Sigmoid colon (tissue), 7 donors: ENCODE results near the gene NTNG2. TPM values are rescaled to one million over a fixed set of nuclear protein-coding genes. Genes with fewer than 3 reads are reported as not detected.

Source experiments
- DNase-seq: peaks from one replicate; pipeline ENCODE4 v3.0.0-alpha.2; 2019
- H3K27ac ChIP-seq, 4 donors: fragments of 200-600 bp; sonication (generic); one replicate each; pipeline ENCODE4 v1.5.1; 2016 to 2019; ENCODE audit warnings: mild to moderate bottlenecking in 1 of 4
- H3K27me3 ChIP-seq, 3 donors: fragments of 200-600 bp; sonication (generic); one replicate each; pipeline ENCODE4 v1.5.1; 2019; ENCODE audit warnings: mild to moderate bottlenecking in 1 of 3
- H3K36me3 ChIP-seq, 4 donors: fragments of 200-600 bp; sonication (generic); one replicate each; pipeline ENCODE4 v1.5.1; 2016 to 2019
- H3K4me1 ChIP-seq, 4 donors: fragments of 200-600 bp; sonication (generic); one replicate each; pipeline ENCODE4 v1.5.1; 2017 to 2019
- H3K4me3 ChIP-seq, 4 donors: fragments of 200-600 bp; sonication (generic); one replicate each; pipeline ENCODE4 v1.5.1; 2017 to 2019; ENCODE audit warnings: mild to moderate bottlenecking in 2 of 4, moderate library complexity in 1 of 4
- H3K9me3 ChIP-seq, 4 donors: fragments of 200-600 bp in 3 of 4; sonication (generic) in 3 of 4; one replicate each; pipeline versions ENCODE4 v1.5.1 to v1.6.1; 2013 to 2019
- CTCF ChIP-seq, 4 experiments: fragments of 450-650 bp in 3 of 4; fragments of 200-600 bp in 1 of 4; IDR thresholded peaks; one replicate each; pipeline ENCODE4 v1.5.1; 2016 to 2019; ENCODE audit warnings: antibody characterized with exemption in 4 of 4, mild to moderate bottlenecking in 3 of 4, moderate library complexity in 2 of 4
- EP300 ChIP-seq, 4 donors: sonication (generic); formaldehyde crosslinking; IDR thresholded peaks; one replicate each; pipeline ENCODE4 v1.6.1; 2017; ENCODE audit warnings: antibody characterized with exemption in 4 of 4
- POLR2A ChIP-seq, 2 donors: fragments of 450-650 bp; IDR thresholded peaks; one replicate each; pipeline ENCODE4 v1.6.1; 2016; ENCODE audit warnings: antibody characterized with exemption in 2 of 2, mild to moderate bottlenecking in 2 of 2, moderate library complexity in 2 of 2
- POLR2AphosphoS5 ChIP-seq, 4 donors: sonication (generic); formaldehyde crosslinking; IDR thresholded peaks; one replicate each; pipeline ENCODE4 v1.6.1; 2017; ENCODE audit warnings: antibody characterized with exemption in 4 of 4
- WGBS, 2 donors: extraction: QIAGEN DNeasy Blood & Tissue Kit; methylation state at CpG; one replicate each; pipeline ENCODE4 v1.1.7; 2013; 5-methylcytosine and 5-hydroxymethylcytosine counted together
- intact Hi-C: fragments of 100-400 bp; cut with DNase I; formaldehyde crosslinking; loops from one replicate; pipeline ENCODE4 v1.15.1; 2023
- polyA plus RNA-seq, 3 donors: library from polyadenylated mRNA; stranded (reverse); fragments of 200-250 nt; gene quantifications; one replicate each; pipeline ENCODE4 v1.2.3, GENCODE V29; 2013
- total RNA-seq, 4 donors: library from RNA; depleted of rRNA; stranded (reverse); fragments of >200 nt; gene quantifications; one replicate each; pipeline ENCODE4 v1.1.0, GENCODE V29; 2016
- donor health status: healthy with polysubstance abuse.
- donor health status: Bipolar disorder and iron deficiency.
- donor health status: healthy.

NTNG2 gene
- total and polyA plus RNA-seq, 7 donors, result 0.28 to 12.0 (median 0.55) TPM; not detected in 1

- H3K9me3 ChIP-seq, result no peaks in the 10 kb centered on the region
- H3K4me1 ChIP-seq, result no peaks in the 10 kb centered on the region
- 80 to 84% methylated on average over 2 of the region's 2 CpGs for WGBS, 2 donors
- H3K4me3 ChIP-seq, result no peak overlapping the region
- H3K27me3 ChIP-seq, result no peaks in the 10 kb centered on the region
- no peak overlapping the region for H3K27ac ChIP-seq
- no peak for DNase-seq
- peaks cover 13 to 100% (median 61%) of the 10 kb centered on the region in 4 donors for H3K36me3 ChIP-seq
- intact Hi-C loops, result no loop called here
- no peak for TF ChIP-seq EP300 (IDR thresholded peaks at IDR 0.05)
- no peak for TF ChIP-seq CTCF (IDR thresholded peaks at IDR 0.05)
- TF ChIP-seq POLR2A (IDR thresholded peaks at IDR 0.05), result no peak
- TF ChIP-seq POLR2AphosphoS5 (IDR thresholded peaks at IDR 0.05), result no peak
These were observed 113.0 kb downstream of the NTNG2 start for GRCh38 chr9:132274861-132275260.

- peaks cover 8 to 100% (median 74%) of the 10 kb centered on the region in 4 donors for H3K36me3 ChIP-seq
- 73 to 74% methylated on average over 4 of the region's 4 CpGs for WGBS, 2 donors
- H3K4me1 ChIP-seq, result no peaks in the 10 kb centered on the region
- no peak for DNase-seq
- intact Hi-C loops, result no loop called here
- no peak overlapping the region for H3K4me3 ChIP-seq
- H3K27ac ChIP-seq, result no peak overlapping the region
- H3K9me3 ChIP-seq, result no peaks in the 10 kb centered on the region
- no peak for TF ChIP-seq POLR2A (IDR thresholded peaks at IDR 0.05)
- TF ChIP-seq EP300 (IDR thresholded peaks at IDR 0.05), result no peak
- TF ChIP-seq POLR2AphosphoS5 (IDR thresholded peaks at IDR 0.05), result no peak
- no peak for TF ChIP-seq CTCF (IDR thresholded peaks at IDR 0.05)
- H3K27me3 ChIP-seq, result no peaks in the 10 kb centered on the region
These were observed 121.3 kb downstream of the NTNG2 start for GRCh38 chr9:132283165-132283564.

GRCh38 chr9:132283863-132284262 is 122.0 kb downstream of the NTNG2 start:
- intact Hi-C loops, result no loop called here
- WGBS, 2 donors, result 95 to 97% methylated on average over 7 of the region's 7 CpGs
- peaks cover 0 to under 1% (median 0%) of the 10 kb centered on the region in 4 donors for H3K4me1 ChIP-seq
- peaks cover 8 to 96% (median 71%) of the 10 kb centered on the region in 4 donors for H3K36me3 ChIP-seq
- TF ChIP-seq CTCF (IDR thresholded peaks at IDR 0.05) (no peak), POLR2AphosphoS5 (IDR thresholded peaks at IDR 0.05) (no peak), POLR2A (IDR thresholded peaks at IDR 0.05) (no peak), EP300 (IDR thresholded peaks at IDR 0.05) (no peak)
- H3K4me3 ChIP-seq, result no peak overlapping the region
- H3K27me3 ChIP-seq, result no peaks in the 10 kb centered on the region
- no peaks in the 10 kb centered on the region for H3K9me3 ChIP-seq
- no peak for DNase-seq
- H3K27ac ChIP-seq, result no peak overlapping the region

DNA sequence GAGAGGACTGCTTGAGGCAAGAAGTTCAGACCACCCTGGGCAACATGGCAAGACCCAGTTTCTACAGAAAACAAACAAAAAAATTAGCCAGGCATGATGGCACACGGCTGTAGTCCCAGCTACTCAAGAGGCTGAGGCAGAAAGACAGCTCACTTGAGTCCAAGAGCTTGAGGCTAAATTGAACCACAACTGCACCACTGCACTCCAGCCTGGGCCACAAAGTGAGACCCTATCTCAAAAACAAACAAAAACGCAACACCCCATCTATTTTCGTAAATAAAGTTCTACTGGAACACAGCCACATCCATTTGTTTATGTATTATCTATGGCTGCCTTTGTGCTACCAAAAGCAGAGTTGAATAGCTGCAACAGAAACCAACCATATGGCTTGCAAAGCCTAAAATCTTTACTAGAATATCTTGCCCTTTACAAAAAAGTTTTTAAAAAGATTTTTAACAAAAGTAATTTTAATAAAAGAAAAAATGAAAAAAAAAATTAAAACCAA is 125.5 kb downstream of the NTNG2 start:
- Histone ChIP-seq H3K27ac (no peak overlapping the region), H3K36me3 (peaks cover 8 to 78% (median 45%) of the 10 kb centered on the region in 4 donors), H3K9me3 (no peaks in the 10 kb centered on the region), H3K27me3 (no peaks in the 10 kb centered on the region), H3K4me3 (no peak overlapping the region), H3K4me1 (peaks cover 0 to 5% (median 0%) of the 10 kb centered on the region in 4 donors)
- 78 to 82% methylated on average over 3 of the region's 3 CpGs for WGBS, 2 donors
- intact Hi-C loops, result no loop called here
- TF ChIP-seq CTCF (IDR thresholded peaks at IDR 0.05) (no peak), POLR2AphosphoS5 (IDR thresholded peaks at IDR 0.05) (no peak), POLR2A (IDR thresholded peaks at IDR 0.05) (no peak), EP300 (IDR thresholded peaks at IDR 0.05) (no peak)
- DNase-seq, result no peak

DNA sequence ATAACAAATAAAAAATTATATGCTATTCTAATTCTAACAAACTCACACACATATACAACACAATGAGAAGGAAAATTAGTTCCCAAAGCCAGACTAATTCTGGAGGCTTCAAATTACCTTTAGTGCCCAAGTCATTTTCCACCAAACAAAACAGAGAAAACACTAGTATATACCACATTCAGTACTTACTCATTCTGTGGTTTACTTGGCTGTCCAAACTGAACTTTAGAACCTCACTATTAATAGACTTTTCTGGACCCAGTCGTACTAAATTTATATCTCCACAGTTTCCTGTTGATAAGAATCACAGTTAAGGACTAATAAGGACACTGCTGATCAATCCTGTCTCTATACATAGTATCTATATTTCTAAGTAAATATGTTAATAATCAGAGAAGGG is 126.5 kb downstream of the NTNG2 start:
- Histone ChIP-seq H3K27ac (no peak overlapping the region), H3K36me3 (peaks cover 0 to 76% (median 36%) of the 10 kb centered on the region in 4 donors), H3K27me3 (no peaks in the 10 kb centered on the region), H3K4me1 (peaks cover 0 to 5% (median 0%) of the 10 kb centered on the region in 4 donors), H3K9me3 (no peaks in the 10 kb centered on the region), H3K4me3 (no peak overlapping the region)
- 29 to 39% methylated on average over 1 of the region's 1 CpG for WGBS, 2 donors
- intact Hi-C loops, result no loop called here
- TF ChIP-seq CTCF (IDR thresholded peaks at IDR 0.05) (no peak), POLR2AphosphoS5 (IDR thresholded peaks at IDR 0.05) (no peak), EP300 (IDR thresholded peaks at IDR 0.05) (no peak), POLR2A (IDR thresholded peaks at IDR 0.05) (no peak)
- no peak for DNase-seq
